Stomach (tissue), 9 donors: ENCODE results near the gene PRKG2. TPM values are rescaled to one million over a fixed set of nuclear protein-coding genes. Genes with fewer than 3 reads are reported as not detected.

Source experiments
- DNase-seq, 2 donors: peaks; one replicate each; pipeline versions ENCODE4 v3.0.0 to v3.0.0-alpha.2; 2013 to 2019
- H3K27ac ChIP-seq, 5 donors: fragments of 200-600 bp in 4 of 5; sonication (generic) in 4 of 5; one replicate each; pipeline ENCODE4 v1.5.1; 2013 to 2019; ENCODE audit warnings: mild to moderate bottlenecking in 1 of 5, moderate library complexity in 1 of 5
- H3K27me3 ChIP-seq, 3 donors: fragments of 200-600 bp; sonication (generic); one replicate each; pipeline ENCODE4 v1.5.1; 2017 to 2019; ENCODE audit warnings: mixed run types in 1 of 3
- H3K36me3 ChIP-seq, 4 donors: fragments of 200-600 bp; sonication (generic); 1 replicate in 3 of 4; 2 replicates in 1 of 4; pipeline ENCODE4 v1.5.1; 2016 to 2019
- H3K4me1 ChIP-seq, 4 donors: fragments of 200-600 bp; sonication (generic); one replicate each; pipeline ENCODE4 v1.5.1; 2016 to 2019
- H3K4me3 ChIP-seq, 4 donors: fragments of 200-600 bp; sonication (generic) in 3 of 4; one replicate each; pipeline ENCODE4 v1.5.1; 2016 to 2019; ENCODE audit warnings: mild to moderate bottlenecking in 1 of 4
- H3K9me3 ChIP-seq, 4 donors: fragments of 200-600 bp; sonication (generic); one replicate each; pipeline ENCODE4 v1.5.1; 2016 to 2019
- EP300 ChIP-seq: sonication (generic); formaldehyde crosslinking; IDR thresholded peaks from one replicate; pipeline ENCODE4 v1.6.1; 2017; ENCODE audit warnings: antibody characterized with exemption
- POLR2A ChIP-seq, 4 donors: fragments of 450-650 bp; IDR thresholded peaks; one replicate each; pipeline ENCODE4 v1.6.1; 2016; ENCODE audit warnings: antibody characterized with exemption in 4 of 4, control low read depth in 2 of 4, mild to moderate bottlenecking in 1 of 4, moderate library complexity in 1 of 4
- POLR2AphosphoS5 ChIP-seq, 3 donors: sonication (generic); formaldehyde crosslinking; IDR thresholded peaks; one replicate each; pipeline ENCODE4 v1.6.1; 2016; ENCODE audit warnings: antibody characterized with exemption in 3 of 3
- WGBS, 5 donors: extraction: QIAGEN DNeasy Blood & Tissue Kit in 3 of 5; methylation state at CpG; one replicate each; pipeline versions ENCODE4 v1.1.5 to v1.1.7; 2013 to 2018; 5-methylcytosine and 5-hydroxymethylcytosine counted together
- intact Hi-C: fragments of 100-400 bp; cut with DNase I; formaldehyde crosslinking; loops from one replicate; pipeline ENCODE4 v1.15.1; 2023; ENCODE audit warnings: low total_unique reads
- polyA plus RNA-seq, 3 donors: library from polyadenylated mRNA; stranded (reverse); fragments of 200-250 nt; gene quantifications; one replicate each; pipeline ENCODE4 v1.2.3, GENCODE V29; 2013
- total RNA-seq, 5 donors: library from RNA; depleted of rRNA; stranded (reverse); fragments of >200 nt; gene quantifications; one replicate each; pipeline versions ENCODE4 v1.1.0 to v1.2.3, GENCODE V29; 2014 to 2016
- TF ChIP-seq, protein P1 (sequence below), 7 experiments: fragments of 450-650 bp in 4 of 7; fragments of 200-600 bp in 3 of 7; sonication (generic) in 3 of 7; IDR thresholded peaks; one replicate each; pipeline ENCODE4 v1.5.1; 2016 to 2019; ENCODE audit warnings: antibody characterized with exemption in 7 of 7, control low read depth in 2 of 7, mild to moderate bottlenecking in 1 of 7
- donor health status: healthy with polysubstance abuse.
- donor health status: Bipolar disorder and iron deficiency.
- donor health status: healthy.

PRKG2 gene
- total and polyA plus RNA-seq, 8 donors, result 0.19 to 2.9 (median 0.58) TPM; not detected in 3

DNA sequence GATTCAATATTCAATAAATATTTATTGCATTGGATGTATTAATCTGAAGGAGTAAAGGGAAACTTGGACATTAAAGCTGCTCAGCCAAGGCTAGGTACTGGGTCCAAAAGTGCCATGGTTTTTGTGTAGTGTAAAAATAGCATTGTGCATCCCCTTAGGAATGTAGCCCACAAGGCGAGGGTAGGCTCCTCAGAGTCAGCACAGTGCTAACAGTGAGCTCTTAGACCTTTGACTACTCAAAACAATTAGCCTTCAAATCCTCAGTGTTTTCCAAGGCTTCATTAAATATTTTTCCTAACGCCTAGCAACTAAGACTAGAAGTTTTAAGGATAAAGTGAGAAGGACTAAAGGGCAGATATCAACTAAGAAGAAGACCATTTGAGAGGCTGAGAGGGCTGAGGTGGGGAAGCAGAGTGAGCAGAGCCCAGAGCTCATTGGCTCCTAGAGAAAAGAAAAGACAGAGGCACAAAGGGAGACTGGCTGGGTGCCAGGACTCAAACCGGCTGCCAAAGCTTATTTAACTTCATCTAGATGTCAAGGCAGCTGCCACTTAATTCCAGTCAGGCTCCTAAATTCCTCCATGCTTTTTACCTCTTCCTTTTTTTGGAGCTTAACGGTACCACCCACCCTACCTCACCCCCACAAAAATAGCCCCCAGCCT lies 17.0 kb downstream of the PRKG2 start:
- TF ChIP-seq POLR2AphosphoS5 (IDR thresholded peaks at IDR 0.05), result no peak
- no peak for TF ChIP-seq EP300
- TF ChIP-seq POLR2A (IDR thresholded peaks at IDR 0.05), result no peak
- TF ChIP-seq, protein P1, sequence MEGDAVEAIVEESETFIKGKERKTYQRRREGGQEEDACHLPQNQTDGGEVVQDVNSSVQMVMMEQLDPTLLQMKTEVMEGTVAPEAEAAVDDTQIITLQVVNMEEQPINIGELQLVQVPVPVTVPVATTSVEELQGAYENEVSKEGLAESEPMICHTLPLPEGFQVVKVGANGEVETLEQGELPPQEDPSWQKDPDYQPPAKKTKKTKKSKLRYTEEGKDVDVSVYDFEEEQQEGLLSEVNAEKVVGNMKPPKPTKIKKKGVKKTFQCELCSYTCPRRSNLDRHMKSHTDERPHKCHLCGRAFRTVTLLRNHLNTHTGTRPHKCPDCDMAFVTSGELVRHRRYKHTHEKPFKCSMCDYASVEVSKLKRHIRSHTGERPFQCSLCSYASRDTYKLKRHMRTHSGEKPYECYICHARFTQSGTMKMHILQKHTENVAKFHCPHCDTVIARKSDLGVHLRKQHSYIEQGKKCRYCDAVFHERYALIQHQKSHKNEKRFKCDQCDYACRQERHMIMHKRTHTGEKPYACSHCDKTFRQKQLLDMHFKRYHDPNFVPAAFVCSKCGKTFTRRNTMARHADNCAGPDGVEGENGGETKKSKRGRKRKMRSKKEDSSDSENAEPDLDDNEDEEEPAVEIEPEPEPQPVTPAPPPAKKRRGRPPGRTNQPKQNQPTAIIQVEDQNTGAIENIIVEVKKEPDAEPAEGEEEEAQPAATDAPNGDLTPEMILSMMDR (IDR thresholded peaks at IDR 0.05), result no peak
- no peak overlapping the region for H3K4me3 ChIP-seq

GRCh38 chr4:81196126-81196650 lies 18.8 kb downstream of the PRKG2 start:
- no peak overlapping the region for H3K4me3 ChIP-seq
- H3K27me3 ChIP-seq, result no peaks in the 10 kb centered on the region
- H3K27ac ChIP-seq, result no peak overlapping the region
- 68 to 77% (median 73%) methylated on average over 3 of the region's 3 CpGs for WGBS, 5 donors
- no peaks in the 10 kb centered on the region for H3K36me3 ChIP-seq
- intact Hi-C loops, result no loop called here
- H3K4me1 ChIP-seq, result no peaks in the 10 kb centered on the region
- TF ChIP-seq EP300 (no peak), POLR2A (IDR thresholded peaks at IDR 0.05) (no peak), POLR2AphosphoS5 (IDR thresholded peaks at IDR 0.05) (no peak)
- TF ChIP-seq, protein P1 (IDR thresholded peaks at IDR 0.05), result no peak
- no peak for DNase-seq
- H3K9me3 ChIP-seq, result no peaks in the 10 kb centered on the region

More for the DNA sequence above, 17.0 kb downstream of the PRKG2 start:
- H3K27me3 ChIP-seq, result no peaks in the 10 kb centered on the region
- WGBS, 5 donors, result 19 to 25% (median 20%) methylated on average over 4 of the region's 4 CpGs
- H3K9me3 ChIP-seq, result no peaks in the 10 kb centered on the region
- peak; percentile 48 to 49 for DNase-seq
- intact Hi-C loops, result no loop called here
- H3K27ac ChIP-seq, result no peak overlapping the region
- H3K4me1 ChIP-seq, result no peaks in the 10 kb centered on the region
- no peaks in the 10 kb centered on the region for H3K36me3 ChIP-seq

DNA sequence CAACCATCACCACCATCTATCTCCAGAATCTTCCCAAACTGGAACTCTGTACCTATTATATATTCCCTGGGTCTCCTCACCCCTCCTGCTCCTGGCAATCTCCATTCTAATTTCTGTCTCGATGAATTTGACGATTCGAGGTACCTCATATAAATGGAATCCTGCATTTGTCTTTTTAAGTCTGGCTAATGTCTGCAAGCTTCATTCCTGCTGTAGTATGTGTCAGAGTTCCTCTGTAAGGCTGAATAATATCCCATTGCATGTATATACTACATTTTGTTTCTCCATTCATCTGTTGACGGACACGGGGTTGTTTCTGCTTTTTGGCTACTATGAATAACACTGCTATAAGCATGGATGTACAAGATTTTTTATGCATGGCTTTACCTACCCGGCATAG lies 19.5 kb downstream of the PRKG2 start:
- H3K27ac ChIP-seq, result no peak overlapping the region
- WGBS, 5 donors, result 82 to 94% (median 90%) methylated on average over 6 of the region's 6 CpGs
- no peaks in the 10 kb centered on the region for H3K9me3 ChIP-seq
- DNase-seq, result no peak
- H3K4me3 ChIP-seq, result no peak overlapping the region
- no peaks in the 10 kb centered on the region for H3K36me3 ChIP-seq
- no peaks in the 10 kb centered on the region for H3K4me1 ChIP-seq
- intact Hi-C loops, result no loop called here
- TF ChIP-seq, protein P1 (IDR thresholded peaks at IDR 0.05), result no peak
- no peaks in the 10 kb centered on the region for H3K27me3 ChIP-seq

DNA sequence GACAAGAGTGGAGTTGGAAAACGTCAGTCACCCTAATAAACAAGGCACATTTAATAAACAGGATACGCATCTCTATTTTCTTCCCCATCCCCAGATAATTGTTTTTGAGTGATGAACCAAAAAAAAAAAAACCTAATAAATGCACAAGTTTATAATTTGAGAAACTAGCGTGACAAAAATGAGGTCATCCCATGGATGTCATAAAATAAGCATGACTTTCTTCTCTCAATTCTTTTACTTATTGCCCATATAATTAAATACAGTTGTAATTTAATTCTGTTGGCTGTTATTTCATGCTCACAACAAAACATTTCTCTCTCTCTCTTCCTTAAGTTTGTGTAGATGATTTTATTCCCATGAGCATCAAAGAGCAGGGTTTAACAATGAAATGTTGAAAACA lies 20.7 kb downstream of the PRKG2 start:
- WGBS, 5 donors, result 82 to 91% (median 86%) methylated on average over 3 of the region's 3 CpGs
- intact Hi-C loops, result no loop called here
- no peaks in the 10 kb centered on the region for H3K36me3 ChIP-seq
- H3K9me3 ChIP-seq, result no peaks in the 10 kb centered on the region
- no peaks in the 10 kb centered on the region for H3K4me1 ChIP-seq
- TF ChIP-seq POLR2AphosphoS5 (IDR thresholded peaks at IDR 0.05) (no peak), POLR2A (IDR thresholded peaks at IDR 0.05) (no peak), EP300 (no peak)
- TF ChIP-seq, protein P1 (IDR thresholded peaks at IDR 0.05), result no peak
- H3K27me3 ChIP-seq, result no peaks in the 10 kb centered on the region
- no peak overlapping the region for H3K27ac ChIP-seq
- H3K4me3 ChIP-seq, result no peak overlapping the region
- no peak for DNase-seq
